Stimulated activated CD4-positive, alpha-beta T cell treated with anti-CD3 and anti-CD28 coated beads, TNF-alpha, amount 100 ng/mL, for 48 hours (primary cell): ENCODE results near the gene PRKG1.
"Not testable (repeated sequence)": the region's sequence is repeated elsewhere in the genome, so short reads cannot be mapped to it uniquely, and the experiment has no call there.

ENCODE experiments used
- DNase-seq, 3 donors: peaks; one replicate each; pipeline ENCODE4 v3.0.0-alpha.2; 2020; ENCODE audit warnings: low read depth in 3 of 3

PRKG1 gene

DNA sequence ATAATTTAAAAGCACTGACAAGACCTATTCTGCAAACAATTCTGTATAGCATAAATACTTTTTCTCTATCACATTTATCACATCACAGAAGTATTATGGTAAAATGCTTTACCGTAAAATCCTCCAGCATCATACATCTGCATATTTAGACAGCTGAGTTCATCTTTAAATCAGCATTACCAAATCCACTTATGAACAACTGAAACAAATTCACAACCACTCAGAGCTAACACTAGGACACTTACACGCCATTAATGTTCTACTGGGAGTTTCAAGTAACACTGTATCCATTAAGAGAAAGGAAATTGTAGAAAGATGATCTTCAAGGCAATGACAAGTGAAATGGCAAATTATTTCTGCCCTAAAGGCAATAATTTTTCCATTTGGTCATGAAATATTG lies 1134.1 kb downstream of the PRKG1 start:
- DNase-seq = no peak

DNA sequence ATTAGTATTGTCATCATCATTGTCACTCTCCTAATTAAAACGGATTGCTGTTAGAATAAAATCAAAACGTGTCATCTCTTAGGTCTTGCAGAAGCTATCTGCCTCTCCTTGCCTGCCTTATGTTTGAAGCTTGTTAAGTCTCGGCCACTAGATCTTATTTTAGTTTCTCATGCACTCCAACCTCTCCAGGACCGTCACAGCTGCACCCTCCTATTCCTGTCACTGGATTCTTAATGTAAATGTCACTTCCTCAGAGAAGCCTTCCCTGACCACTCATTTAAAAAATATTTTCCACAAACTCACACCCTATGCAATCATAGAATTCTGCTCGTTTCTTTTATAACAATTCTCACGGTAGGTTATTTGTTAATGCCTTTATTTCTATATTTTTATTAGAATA lies 1135.9 kb downstream of the PRKG1 start:
- DNase-seq = no peak

DNA sequence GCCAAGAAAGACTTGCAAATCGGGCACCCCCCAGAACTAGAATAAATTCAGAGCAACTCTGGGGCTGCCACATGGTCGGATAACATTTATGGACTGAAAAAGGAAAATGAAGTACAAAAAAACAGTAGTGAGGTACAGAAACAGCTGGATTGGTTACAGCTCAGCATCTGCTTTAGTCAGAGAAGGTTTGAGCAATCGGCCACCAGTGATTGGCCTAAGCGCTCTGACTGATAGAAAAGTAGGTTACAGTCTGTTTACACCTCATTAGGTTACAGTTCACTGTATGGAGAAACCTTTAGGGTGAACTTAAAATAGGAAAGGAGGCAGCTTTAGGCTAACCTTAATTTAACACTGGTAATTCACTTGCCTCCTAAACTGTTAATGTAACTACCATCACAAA lies 1137.8 kb downstream of the PRKG1 start:
- DNase-seq = no peak

DNA sequence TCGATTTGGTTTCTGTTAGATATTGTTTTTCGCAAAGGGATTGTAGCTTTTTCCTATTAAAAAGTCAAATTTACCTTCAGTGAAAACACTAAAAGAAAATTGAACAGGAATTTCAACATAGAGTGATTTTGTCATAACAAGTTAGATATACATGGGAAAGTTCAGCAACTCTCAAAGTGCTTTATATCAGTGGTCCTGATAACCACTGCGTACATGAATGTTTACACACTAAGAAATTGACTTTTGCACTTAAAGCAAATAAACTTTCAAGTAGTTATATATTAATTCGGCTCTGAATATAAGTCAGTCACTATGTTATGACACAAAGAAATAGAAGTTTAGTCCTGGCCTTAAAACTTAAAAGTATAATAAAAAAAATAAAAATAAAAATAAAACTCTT lies 1138.5 kb downstream of the PRKG1 start:
- no peak for DNase-seq

DNA sequence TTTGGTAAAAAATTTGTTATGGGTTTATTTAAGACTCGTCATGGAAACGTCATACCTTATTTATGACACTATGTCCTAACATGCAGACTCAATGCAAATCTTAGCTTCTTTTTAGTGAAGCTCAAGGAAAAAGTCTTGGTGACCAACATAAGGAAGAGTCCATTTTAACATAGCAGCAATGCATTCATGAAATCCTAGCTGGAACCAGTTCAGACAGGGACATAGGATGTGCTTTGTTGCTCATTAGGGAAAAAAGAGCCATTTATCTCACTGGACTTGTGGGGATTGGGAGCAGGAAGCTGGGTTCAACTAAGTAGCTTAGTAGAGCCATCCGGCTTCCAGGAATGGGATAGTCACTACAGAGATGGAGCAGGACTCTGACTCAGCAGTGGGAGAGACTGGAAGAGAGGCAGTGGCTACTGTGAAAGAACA lies 1139.0 kb downstream of the PRKG1 start:
- DNase-seq = no peak

DNA sequence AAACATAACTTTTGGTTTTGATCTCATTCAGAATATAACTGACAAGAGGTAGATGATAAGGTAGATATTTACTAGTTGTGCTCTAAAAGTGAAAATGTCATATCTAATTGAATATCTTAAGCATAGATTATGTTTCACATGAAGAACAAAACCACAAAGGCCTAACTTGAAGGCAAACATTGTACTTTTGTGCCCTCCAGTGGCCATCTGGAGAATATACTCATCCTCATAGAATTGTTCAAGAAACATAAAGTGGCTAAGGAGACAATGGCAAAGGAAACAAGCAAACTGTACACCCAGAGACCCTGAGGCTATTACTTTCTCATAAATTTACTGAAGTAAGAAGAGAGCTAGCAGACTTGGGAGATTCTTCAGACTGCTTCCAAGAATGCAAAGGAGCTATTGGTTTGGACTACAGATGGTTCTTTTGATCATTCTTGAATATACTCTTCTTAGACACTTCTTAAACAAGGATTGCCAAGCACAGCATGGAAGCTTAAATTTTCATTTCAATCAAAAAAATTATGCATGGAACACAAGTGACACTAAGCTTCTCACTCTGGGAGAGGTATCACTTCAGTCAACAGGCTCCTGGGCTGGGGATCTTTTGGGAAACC lies 1141.6 kb downstream of the PRKG1 start:
- peak in 2 of 3 donors; percentile 7 to 9 for DNase-seq

DNA sequence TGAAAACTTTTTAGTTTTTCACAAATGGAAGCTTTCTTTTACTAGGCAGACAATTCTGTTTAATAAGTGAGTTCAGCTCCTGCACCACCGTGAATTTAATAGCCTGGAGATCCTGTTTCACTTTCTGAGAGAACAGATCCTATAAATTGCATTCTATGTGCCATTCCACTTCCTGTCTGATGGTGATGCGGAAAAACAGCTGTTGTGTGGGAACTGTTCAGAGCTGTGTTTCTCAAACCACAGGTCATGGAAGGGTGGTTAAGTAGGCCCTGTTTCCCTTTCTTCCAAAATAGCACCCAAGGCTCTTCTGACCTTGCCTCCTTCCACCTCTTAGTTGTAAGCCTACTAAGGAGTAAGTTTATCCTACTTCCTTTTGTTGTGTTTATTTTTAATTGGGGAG lies 1142.6 kb downstream of the PRKG1 start:
- DNase-seq = no peak

DNA sequence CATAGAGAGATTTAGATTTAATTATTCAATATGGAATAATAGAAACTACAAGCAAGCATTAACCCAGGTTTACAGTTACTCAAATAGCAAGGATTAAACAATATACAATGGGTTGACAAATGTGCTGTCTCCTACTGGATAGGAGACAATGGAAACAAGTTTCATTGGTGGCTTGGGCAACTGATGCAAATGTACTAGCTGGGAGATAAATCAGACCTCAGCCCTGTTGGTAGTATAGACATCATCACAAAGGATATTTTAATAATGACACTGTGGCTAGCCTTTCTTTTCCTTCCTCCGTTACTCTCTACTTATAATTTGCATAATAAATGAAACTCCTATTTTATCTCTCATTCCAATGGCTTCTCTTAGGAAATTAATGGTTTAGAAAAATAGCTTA lies 1143.2 kb downstream of the PRKG1 start:
- no peak for DNase-seq

DNA sequence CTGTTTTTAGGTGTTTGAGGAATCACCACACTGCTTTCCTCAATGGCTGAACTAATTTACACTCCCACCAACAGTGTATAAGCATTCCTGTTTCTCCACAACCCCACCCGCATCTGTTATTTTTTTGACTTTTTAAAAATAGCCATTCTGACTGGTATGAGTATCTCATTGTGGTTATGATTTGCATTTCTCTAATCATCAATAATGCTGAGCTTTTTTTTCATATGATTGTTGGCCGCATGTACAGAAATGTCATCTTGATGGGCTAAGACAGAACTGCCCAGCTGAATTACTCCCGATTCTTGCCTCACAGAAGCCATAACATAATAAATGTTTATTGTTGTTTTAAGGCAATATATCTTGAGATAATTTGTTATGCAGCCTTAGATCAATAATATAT lies 1146.7 kb downstream of the PRKG1 start:
- no peak for DNase-seq

DNA sequence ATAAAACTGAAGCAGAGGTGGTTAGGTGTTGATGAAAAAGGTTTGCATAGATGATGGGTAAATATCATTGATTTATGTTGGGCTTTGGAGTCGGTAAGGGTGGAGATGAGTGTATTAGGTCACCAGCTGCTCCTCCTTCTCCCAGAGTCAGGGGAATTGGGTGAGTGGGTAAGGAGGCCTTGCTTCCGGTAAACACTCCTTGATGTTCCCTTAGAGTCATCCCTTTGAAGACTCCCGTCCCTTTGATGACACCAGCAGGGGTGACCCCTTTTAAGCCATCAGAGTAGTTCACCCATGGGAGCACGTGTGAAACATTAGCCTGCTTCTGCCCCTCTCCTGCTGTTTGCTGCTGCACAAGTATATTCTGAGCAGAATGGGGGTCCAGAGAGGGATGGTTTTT lies 1147.6 kb downstream of the PRKG1 start:
- DNase-seq = no peak

DNA sequence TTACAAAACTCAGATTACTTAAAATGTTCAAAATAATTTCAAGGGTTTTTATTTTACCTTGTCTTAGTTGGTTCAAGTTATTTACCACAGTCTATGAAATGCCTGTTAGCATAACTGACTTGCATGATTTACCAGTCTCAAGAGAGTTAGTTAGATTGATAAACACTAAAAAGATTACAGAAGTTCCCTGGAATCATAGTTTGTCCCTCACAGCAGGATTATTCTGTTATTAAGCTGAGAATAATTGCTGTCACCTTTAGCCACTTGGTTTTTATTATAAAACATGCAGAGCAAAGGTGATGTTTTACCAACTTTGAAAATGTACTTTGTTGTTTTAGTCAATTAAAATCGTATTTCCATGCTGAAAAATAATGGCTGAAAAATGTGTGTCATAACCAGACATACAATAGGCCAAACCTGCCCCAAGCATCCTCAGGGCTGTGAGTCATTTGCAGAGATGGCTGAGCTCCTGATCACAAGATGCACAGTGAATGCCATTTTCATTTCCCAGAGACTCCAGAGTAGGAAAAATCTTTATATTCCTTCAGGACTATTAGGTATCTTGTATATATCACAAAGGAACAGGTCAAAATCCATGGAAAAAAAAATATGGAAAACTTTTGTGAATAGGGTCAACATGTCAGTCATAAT lies 1152.0 kb downstream of the PRKG1 start:
- no peak for DNase-seq

DNA sequence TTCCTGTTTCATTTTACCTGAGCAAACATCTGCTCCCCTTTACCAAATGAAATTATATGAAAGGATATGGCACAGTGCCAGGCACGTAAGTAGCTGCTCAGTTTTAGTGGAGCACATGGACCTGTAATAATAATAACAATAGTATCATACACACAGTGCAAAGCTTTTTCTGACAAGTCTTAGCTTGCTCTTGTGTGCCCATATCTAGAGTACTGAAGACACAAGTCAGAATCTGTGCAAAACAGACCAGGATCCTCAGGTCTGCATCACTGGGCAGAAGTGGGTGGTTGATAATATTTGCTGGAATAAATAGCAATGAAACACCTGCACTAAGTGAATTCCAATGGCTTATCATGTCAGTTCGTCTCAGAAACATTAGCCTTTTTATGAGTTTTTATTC lies 1154.3 kb downstream of the PRKG1 start:
- no peak for DNase-seq

DNA sequence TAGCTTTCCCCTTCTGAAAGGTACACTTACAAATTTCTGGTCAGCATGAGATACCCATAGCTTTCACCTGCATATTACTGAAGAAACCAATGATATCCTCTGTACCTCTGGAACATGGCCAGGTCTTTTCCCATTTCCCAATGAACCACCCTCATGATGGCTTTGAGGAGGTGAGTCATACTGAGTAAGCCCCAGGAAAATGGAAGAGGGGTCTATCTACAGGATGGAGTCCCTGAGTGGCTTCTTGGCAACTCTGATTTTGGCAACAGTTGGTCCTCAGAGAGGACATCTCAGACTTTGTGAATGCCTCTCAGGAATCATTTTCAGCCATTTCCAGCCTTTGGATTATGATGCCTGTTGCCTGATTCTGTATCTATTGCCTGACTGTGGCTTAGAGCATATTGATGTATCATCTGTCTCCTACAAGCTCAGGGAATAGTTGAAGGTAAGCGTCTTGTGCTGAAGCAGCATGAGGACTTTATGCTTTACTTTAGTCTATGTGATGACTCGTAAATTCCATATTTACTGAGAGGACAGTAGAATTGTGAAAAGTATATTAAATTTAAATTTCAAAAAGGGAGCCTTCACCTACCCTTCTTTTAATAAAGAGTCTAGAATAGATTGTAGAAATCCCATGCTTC lies 1155.1 kb downstream of the PRKG1 start:
- DNase-seq = no peak

DNA sequence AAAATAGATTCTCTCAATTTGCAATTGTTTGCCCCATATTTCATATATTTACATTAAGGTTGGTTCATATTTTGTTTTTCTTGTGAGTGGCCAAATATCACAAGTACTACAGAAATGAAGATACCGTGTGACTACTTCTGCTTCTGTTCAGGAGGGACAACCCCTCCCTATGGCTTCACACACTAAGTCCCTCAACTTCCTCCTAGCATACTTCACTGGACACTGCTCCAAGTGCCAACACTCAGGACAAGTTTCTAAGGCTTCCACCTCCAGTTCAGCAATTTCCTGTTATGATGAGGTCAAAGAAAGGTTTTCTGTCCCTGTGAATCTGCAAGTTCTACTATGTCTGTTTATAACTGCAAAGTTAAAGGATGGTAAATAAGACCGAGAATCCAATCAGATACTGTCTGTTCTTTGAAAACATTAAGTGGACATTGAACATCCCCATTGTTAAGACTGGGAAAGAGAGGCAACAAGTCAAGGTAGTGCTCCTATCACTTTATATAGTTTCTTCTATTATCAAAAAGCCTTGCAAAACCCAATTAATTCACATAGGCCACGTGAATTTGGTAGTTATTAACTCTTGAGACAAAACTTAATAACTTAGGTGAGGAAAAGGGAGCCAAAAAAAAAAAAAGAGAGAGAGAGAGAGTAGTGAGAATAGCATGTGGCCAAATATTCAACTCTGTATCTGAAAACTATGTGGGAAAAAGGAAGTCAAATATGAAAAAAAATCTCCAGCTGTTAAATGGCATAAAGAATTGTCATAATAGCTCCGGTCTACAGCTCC lies 1158.5 kb downstream of the PRKG1 start:
- DNase-seq = no peak

DNA sequence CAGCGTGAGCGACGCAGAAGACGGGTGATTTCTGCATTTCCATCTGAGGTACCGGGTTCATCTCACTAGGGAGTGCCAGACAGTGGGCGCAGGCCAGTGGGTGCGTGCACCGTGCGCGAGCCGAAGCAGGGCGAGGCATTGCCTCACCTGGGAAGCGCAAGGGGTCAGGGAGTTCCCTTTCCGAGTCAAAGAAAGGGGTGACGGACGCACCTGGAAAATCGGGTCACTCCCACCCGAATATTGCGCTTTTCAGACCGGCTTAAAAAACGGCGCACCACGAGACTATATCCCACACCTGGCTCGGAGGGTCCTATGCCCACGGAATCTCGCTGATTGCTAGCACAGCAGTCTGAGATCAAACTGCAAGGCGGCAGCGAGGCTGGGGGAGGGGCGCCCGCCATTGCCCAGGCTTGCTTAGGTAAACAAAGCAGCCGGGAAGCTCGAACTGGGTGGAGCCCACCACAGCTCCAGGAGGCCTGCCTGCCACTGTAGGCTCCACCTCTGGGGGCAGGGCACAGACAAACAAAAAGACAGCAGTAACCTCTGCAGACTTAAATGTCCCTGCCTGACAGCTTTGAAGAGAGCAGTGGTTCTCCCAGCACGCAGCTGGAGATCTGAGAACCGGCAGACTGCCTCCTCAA lies 1159.2 kb downstream of the PRKG1 start:
- not testable (repeated sequence) for DNase-seq

DNA sequence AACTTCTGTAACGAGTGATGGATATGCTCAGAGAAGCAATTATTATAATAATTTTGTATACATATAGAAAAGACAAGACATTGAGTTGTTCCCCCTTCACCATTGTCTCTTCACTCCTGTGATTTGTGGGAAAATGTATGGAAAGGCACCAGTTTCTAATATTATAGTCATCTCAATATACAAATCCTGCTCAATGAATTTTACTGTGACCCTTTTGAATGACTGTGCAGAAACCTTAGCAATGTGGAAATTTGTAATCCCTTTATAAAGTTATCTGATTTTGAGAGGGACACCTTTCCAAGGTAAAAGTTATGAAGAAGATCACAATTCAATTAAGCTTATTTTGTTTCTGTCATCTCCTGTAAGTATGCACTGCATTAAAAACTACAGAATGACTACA lies 1165.5 kb downstream of the PRKG1 start:
- no peak for DNase-seq

DNA sequence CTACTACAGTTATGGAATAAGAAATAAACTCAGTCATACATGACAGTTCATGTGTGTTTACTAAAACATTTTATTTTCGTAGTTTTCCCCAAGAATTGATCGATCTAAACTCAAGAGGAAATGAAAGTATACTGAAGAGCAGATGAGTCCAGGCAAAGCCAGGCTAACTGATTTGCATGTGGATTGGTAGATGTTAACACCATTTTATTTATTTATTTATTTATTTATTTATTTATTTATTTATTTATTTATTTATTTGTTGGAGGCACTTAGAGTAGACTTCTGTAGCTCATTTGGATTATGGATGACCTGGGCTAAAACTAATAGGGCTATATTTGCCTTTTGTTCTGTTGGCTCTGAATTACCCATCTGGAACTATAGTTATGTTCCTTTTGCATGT lies 1171.3 kb downstream of the PRKG1 start:
- DNase-seq = no peak

DNA sequence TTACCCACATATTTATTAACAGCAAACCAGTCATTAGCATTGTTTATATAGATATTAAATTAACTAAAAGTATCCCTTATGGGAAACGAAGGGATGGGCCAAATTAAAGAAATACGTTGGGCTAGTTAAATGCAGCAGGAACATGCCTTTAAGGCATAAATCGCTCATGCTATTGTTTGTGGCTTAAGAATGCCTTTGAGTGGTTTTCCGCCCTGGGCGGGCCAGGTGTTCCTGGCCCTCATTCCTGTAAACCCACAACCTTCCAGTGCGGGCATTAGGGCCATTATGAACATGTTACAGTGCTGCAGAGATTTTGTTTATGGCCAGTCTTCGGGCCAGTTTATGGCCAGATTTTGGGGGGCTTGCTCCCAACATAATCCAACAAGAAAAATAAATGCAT lies 1173.6 kb downstream of the PRKG1 start:
- not testable (repeated sequence) for DNase-seq

DNA sequence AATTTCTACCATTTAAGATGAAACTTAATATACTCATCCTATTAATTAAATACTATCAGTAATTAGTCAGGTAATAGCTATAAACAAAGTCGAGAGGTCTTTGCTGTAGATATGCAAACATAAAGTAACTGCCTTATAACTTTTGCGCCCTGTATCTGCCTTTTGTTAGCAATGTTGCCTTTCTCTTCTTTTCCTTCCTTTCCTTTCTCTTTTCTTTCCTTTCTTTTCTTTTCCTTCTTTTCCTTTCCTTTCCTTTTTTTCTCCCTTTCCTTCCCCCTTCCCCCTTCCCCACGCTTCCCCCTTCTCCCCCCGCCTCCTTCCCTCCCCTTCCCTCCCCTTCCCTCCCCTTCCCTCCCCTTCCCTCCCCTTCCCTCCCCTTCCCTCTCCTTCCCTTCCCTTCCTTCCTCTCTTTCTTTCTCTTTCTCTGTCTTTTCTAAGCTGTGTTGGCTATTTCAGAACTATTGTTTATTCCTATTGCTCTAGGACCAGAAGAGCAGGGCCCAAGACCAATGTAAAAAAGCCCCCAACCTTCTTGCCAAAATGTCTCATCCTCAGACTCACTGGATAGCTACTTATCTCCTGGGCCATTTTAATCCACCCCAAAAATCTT lies 1174.5 kb downstream of the PRKG1 start:
- no peak for DNase-seq

DNA sequence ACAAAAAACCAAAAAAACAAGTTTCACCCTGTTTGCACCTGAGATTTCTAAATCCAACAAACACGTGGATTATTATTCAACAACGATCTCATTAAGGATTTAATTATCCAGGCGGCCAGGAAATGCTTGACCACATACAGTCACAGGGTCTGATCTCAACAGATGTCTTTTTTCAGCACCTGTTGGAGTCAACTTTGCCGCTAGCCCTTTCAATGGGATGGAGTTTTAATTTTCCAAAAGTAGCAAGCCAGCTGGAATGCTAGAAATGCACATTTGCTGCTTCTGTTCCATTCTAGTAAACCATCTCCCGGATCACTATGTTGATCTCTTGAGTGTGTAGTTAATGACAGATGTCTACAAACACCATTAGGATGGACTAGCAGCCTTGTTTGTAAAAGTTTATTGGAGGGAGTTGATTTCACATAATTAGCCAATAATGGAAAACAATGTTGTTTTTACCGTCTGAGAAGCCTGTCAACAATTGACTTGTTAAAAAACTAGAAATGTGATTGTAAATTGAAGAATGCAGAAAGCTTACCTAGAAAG lies 1175.6 kb downstream of the PRKG1 start:
- no peak for DNase-seq

DNA sequence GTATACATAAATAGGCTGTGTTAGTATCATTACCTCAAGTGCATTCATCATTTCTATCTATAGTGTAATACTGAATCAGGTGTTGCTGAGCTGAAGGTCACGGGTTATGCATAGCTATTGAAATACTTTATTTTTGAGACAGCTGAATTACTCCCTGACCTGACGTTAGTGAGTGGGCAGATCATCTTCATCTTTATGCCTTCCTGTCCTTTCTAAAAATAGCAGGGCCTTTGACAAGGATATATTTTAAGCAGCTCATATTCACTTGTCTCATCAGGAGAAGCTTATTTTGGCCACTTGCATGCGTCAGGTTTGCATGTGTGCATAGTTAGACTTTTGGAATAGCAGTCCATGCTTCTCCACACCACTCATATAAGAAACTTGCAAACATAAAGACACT lies 1176.2 kb downstream of the PRKG1 start:
- no peak for DNase-seq
